H9 (cell line): Measurements from ENCODE around the gene ZNF358. TPM values are rescaled to one million over a fixed set of nuclear protein-coding genes. Genes with fewer than 3 reads are reported as not detected.

ENCODE experiments used
- DNase-seq: peaks from one replicate; pipeline ENCODE4 v3.0.0-alpha.2; 2017
- H2AFZ ChIP-seq: one replicate; pipeline ENCODE4 v1.6.1; 2013; ENCODE audit warnings: mild to moderate bottlenecking, low read length, control low read depth, moderate library complexity
- H2AK5ac ChIP-seq: 2 replicates; pipeline ENCODE4 v1.6.1; 2013; ENCODE audit warnings: low read length, control low read depth, mixed read lengths; ENCODE audit not compliant: insufficient read length
- H2BK120ac ChIP-seq: one replicate; pipeline ENCODE4 v1.6.1; 2013; ENCODE audit warnings: low read depth, mild to moderate bottlenecking, low read length, control low read depth, inconsistent platforms; ENCODE audit not compliant: poor library complexity, severe bottlenecking
- H2BK12ac ChIP-seq: 2 replicates; pipeline ENCODE4 v1.6.1; 2013; ENCODE audit warnings: low read length, control low read depth, mixed read lengths, low read depth; ENCODE audit not compliant: insufficient read length
- H2BK15ac ChIP-seq: 2 replicates; pipeline ENCODE4 v1.6.1; 2013; ENCODE audit warnings: low read depth, low read length, control low read depth
- H2BK20ac ChIP-seq: one replicate; pipeline ENCODE4 v1.6.1; 2013; ENCODE audit warnings: low read depth, mild to moderate bottlenecking, low read length, control low read depth, inconsistent platforms; ENCODE audit not compliant: poor library complexity, severe bottlenecking
- H2BK5ac ChIP-seq: 2 replicates; pipeline ENCODE4 v1.6.1; 2013; ENCODE audit warnings: low read length, control low read depth, mixed read lengths; ENCODE audit not compliant: insufficient read length
- H3K14ac ChIP-seq: 2 replicates; pipeline ENCODE4 v1.6.1; 2013; ENCODE audit warnings: low read length, control low read depth; ENCODE audit not compliant: insufficient read depth
- H3K18ac ChIP-seq: 2 replicates; pipeline ENCODE4 v1.6.1; 2013; ENCODE audit warnings: low read depth, mild to moderate bottlenecking, mixed read lengths, low read length, control low read depth; ENCODE audit not compliant: insufficient read length
- H3K23ac ChIP-seq: 2 replicates; pipeline ENCODE4 v1.6.1; 2013; ENCODE audit warnings: low read length, control low read depth, mixed read lengths, low read depth; ENCODE audit not compliant: insufficient read length
- H3K23me2 ChIP-seq: 2 replicates; pipeline ENCODE4 v1.6.1; 2013; ENCODE audit warnings: low read depth, mild to moderate bottlenecking, mixed read lengths, low read length, control low read depth; ENCODE audit not compliant: insufficient read length, poor library complexity, severe bottlenecking
- H3K27ac ChIP-seq: 2 replicates; pipeline ENCODE4 v1.5.1; 2013; ENCODE audit warnings: low read length, control low read depth, mixed read lengths, low read depth; ENCODE audit not compliant: insufficient read length
- H3K27me3 ChIP-seq: 2 replicates; pipeline ENCODE4 v1.6.1; 2013; ENCODE audit warnings: low read length, control low read depth, inconsistent platforms; ENCODE audit not compliant: insufficient read depth
- H3K4ac ChIP-seq: 2 replicates; pipeline ENCODE4 v1.6.1; 2013; ENCODE audit warnings: low read depth, mild to moderate bottlenecking, control low read depth, inconsistent platforms, low read length, moderate library complexity
- H3K4me1 ChIP-seq: 2 replicates; pipeline ENCODE4 v1.6.1; 2013; ENCODE audit warnings: low read length, control low read depth, inconsistent platforms; ENCODE audit not compliant: insufficient read depth
- H3K4me2 ChIP-seq: 2 replicates; pipeline ENCODE4 v1.6.1; 2013; ENCODE audit warnings: low read length, control low read depth, mixed read lengths; ENCODE audit not compliant: insufficient read length, insufficient read depth
- H3K56ac ChIP-seq: 2 replicates; pipeline ENCODE4 v1.6.1; 2013; ENCODE audit warnings: low read depth, mild to moderate bottlenecking, mixed read lengths, low read length, control low read depth; ENCODE audit not compliant: insufficient read length
- H3K79me1 ChIP-seq: 2 replicates; pipeline ENCODE4 v1.6.1; 2013; ENCODE audit warnings: low read depth, mild to moderate bottlenecking, moderate library complexity, low read length, control low read depth, inconsistent platforms; ENCODE audit not compliant: insufficient read depth, poor library complexity, severe bottlenecking
- H3K79me2 ChIP-seq: 2 replicates; pipeline ENCODE4 v1.6.1; 2013; ENCODE audit warnings: low read length, control low read depth, inconsistent platforms; ENCODE audit not compliant: insufficient read depth
- H3K9ac ChIP-seq: 2 replicates; pipeline ENCODE4 v1.6.1; 2013; ENCODE audit warnings: low read length, control low read depth, mixed read lengths; ENCODE audit not compliant: insufficient read length; ENCODE audit errors: extremely low read depth
- H3K9me3 ChIP-seq: one replicate; pipeline ENCODE4 v1.6.1; 2013; ENCODE audit warnings: low read depth, low read length, inconsistent platforms; ENCODE audit not compliant: control insufficient read depth
- H3T11ph ChIP-seq: one replicate; pipeline ENCODE4 v1.6.1; 2013; ENCODE audit warnings: mild to moderate bottlenecking, low read length, control low read depth, inconsistent platforms
- H4K20me1 ChIP-seq: one replicate; pipeline ENCODE4 v1.6.1; 2013; ENCODE audit not compliant: control insufficient read depth, insufficient read length, insufficient read depth
- H4K5ac ChIP-seq: 2 replicates; pipeline ENCODE4 v1.6.1; 2013; ENCODE audit warnings: low read depth, mild to moderate bottlenecking, mixed read lengths, low read length, control low read depth; ENCODE audit not compliant: insufficient read length
- H4K8ac ChIP-seq: replicated peaks from 2 replicates; pipeline ENCODE4 v1.6.1; 2013; ENCODE audit warnings: low read length, control low read depth, mixed read lengths, low read depth; ENCODE audit not compliant: insufficient read length
- H4K91ac ChIP-seq: 2 replicates; pipeline ENCODE4 v1.6.1; 2013; ENCODE audit warnings: low read depth, mild to moderate bottlenecking, moderate library complexity, mixed read lengths, low read length, control low read depth; ENCODE audit not compliant: insufficient read length
- H3K27ac Mint-ChIP-seq, 3 experiments: 2 replicates in 2 of 3; 3 replicates in 1 of 3; pipeline ENCODE4 v1.8.0; 2020 to 2021; ENCODE audit warnings: mixed read lengths in 3 of 3, mild to moderate bottlenecking in 1 of 3, moderate library complexity in 1 of 3
- H3K27me3 Mint-ChIP-seq: 2 replicates; pipeline ENCODE4 v1.8.0; 2021; ENCODE audit warnings: low read depth, mild to moderate bottlenecking, moderate library complexity, mixed read lengths
- H3K36me3 Mint-ChIP-seq, 3 experiments: 2 replicates in 2 of 3; 3 replicates in 1 of 3; pipeline ENCODE4 v1.8.0; 2020 to 2021; ENCODE audit warnings: low read depth in 3 of 3, mixed read lengths in 3 of 3; ENCODE audit not compliant: insufficient read depth in 1 of 3
- H3K4me1 Mint-ChIP-seq, 2 experiments: 2 replicates each; pipeline ENCODE4 v1.8.0; 2020; ENCODE audit warnings: mixed read lengths in 2 of 2
- H3K4me3 Mint-ChIP-seq, 2 experiments: 2 replicates in 1 of 2; 3 replicates in 1 of 2; pipeline ENCODE4 v1.8.0; 2020 to 2021; ENCODE audit warnings: mild to moderate bottlenecking in 2 of 2, mixed read lengths in 2 of 2, moderate library complexity in 1 of 2
- H3K9me3 Mint-ChIP-seq, 2 experiments: 2 replicates in 1 of 2; 3 replicates in 1 of 2; pipeline ENCODE4 v1.8.0; 2020; ENCODE audit warnings: mild to moderate bottlenecking in 2 of 2, mixed read lengths in 2 of 2, moderate library complexity in 1 of 2
- WGBS: extraction: QIAGEN DNeasy Blood & Tissue Kit; methylation state at CpG from one replicate; pipeline ENCODE4 v1.1.7; 2013; ENCODE audit warnings: missing lambda C conversion rate, low lambda C conversion rate, mixed read lengths; ENCODE audit not compliant: insufficient read length; ENCODE audit errors: extremely low coverage; 5-methylcytosine and 5-hydroxymethylcytosine counted together
- total RNA-seq: library from RNA; stranded (reverse); gene quantifications from 2 replicates; pipeline ENCODE4 v1.2.1, GENCODE V29; 2021
- TF ChIP-seq, protein P1 (sequence below): fragments of 200-600 bp; sonication (generic); conservative IDR thresholded peaks from 3 replicates; pipeline ENCODE4 v1.8.0; 2021; ENCODE audit warnings: antibody characterized with exemption, mild to moderate bottlenecking

ZNF358 gene
- total RNA-seq, 1 experiment from 2014 or later: 40.5 TPM

DNA sequence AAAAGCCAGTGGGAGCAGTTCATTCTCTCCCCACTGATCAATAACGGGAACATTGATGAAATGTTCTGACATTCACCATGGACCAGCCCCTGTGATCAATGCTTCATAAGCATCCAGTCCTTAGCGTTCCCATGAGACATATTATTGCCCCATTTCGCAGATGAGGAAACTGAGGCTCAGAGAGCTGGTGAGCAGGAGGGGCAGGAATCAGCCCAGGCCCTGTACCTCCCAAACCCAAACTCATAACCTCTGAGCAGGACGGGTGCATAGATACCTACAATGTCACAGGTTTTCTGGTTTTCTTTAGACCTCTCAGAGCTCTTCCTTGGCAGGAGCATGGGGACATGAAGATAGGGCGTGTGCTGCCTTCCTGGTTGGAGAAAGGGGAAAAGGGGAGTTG lies 8.6 kb downstream of the ZNF358 start:
- H2BK20ac ChIP-seq: no peak overlapping the region
- Mint-ChIP-seq H3K4me1 (peaks cover 5 to 7% of the 10 kb centered on the region in 2 experiments), H3K27ac (no peak overlapping the region), H3K36me3 (peaks cover 2 to 24% (median 16%) of the 10 kb centered on the region in 3 experiments; a peak in 5 of 7 replicates), H3K4me3 (peak overlapping the region in 1 of 2 experiments; percentile 14; a peak in 1 of 5 replicates), H3K9me3 (no peaks in the 10 kb centered on the region), H3K27me3 (no peaks in the 10 kb centered on the region; the same call in 1 of the 2 replicates)
- no peak overlapping the region for H2BK12ac ChIP-seq
- H3K23me2 ChIP-seq: peaks cover 16% of the 10 kb centered on the region
- H3K27me3 ChIP-seq: no peaks in the 10 kb centered on the region
- no peaks in the 10 kb centered on the region for H3K9me3 ChIP-seq
- H4K20me1 ChIP-seq: no peaks in the 10 kb centered on the region
- H3K27ac ChIP-seq: no peak overlapping the region
- no peak overlapping the region for H3K9ac ChIP-seq
- H3K79me1 ChIP-seq: no peaks in the 10 kb centered on the region
- H3K4ac ChIP-seq: no peak overlapping the region
- no peaks in the 10 kb centered on the region for H3K79me2 ChIP-seq
- TF ChIP-seq, protein P1, sequence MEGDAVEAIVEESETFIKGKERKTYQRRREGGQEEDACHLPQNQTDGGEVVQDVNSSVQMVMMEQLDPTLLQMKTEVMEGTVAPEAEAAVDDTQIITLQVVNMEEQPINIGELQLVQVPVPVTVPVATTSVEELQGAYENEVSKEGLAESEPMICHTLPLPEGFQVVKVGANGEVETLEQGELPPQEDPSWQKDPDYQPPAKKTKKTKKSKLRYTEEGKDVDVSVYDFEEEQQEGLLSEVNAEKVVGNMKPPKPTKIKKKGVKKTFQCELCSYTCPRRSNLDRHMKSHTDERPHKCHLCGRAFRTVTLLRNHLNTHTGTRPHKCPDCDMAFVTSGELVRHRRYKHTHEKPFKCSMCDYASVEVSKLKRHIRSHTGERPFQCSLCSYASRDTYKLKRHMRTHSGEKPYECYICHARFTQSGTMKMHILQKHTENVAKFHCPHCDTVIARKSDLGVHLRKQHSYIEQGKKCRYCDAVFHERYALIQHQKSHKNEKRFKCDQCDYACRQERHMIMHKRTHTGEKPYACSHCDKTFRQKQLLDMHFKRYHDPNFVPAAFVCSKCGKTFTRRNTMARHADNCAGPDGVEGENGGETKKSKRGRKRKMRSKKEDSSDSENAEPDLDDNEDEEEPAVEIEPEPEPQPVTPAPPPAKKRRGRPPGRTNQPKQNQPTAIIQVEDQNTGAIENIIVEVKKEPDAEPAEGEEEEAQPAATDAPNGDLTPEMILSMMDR: no peak
- H3K18ac ChIP-seq: no peak overlapping the region
- no peaks in the 10 kb centered on the region; the same call in 1 of the 2 replicates for H3K4me1 ChIP-seq
- H2BK5ac ChIP-seq: no peak overlapping the region
- H2AK5ac ChIP-seq: no peak overlapping the region
- no peak overlapping the region for H4K8ac ChIP-seq
- H3K4me2 ChIP-seq: no peak overlapping the region
- no CpG with 5 or more reads among the region's 5 CpGs for WGBS
- H2BK15ac ChIP-seq: no peak overlapping the region
- no peak overlapping the region for H4K5ac ChIP-seq
- no peak overlapping the region for H2BK120ac ChIP-seq
- H3K23ac ChIP-seq: no peak overlapping the region
- H3K56ac ChIP-seq: no peak overlapping the region
- no peak overlapping the region for H3T11ph ChIP-seq
- H3K14ac ChIP-seq: no peak overlapping the region
- no peak overlapping the region for H4K91ac ChIP-seq
- DNase-seq: no peak
- no peak overlapping the region for H2AFZ ChIP-seq
